Neural cell (in vitro differentiated cells): ENCODE measurements around the gene HS6ST3.

Experiments
- EP300 ChIP-seq: fragments of 450-650 bp; conservative IDR thresholded peaks from 2 replicates; pipeline ENCODE4 v1.6.1; 2014; ENCODE audit warnings: antibody characterized with exemption, mild to moderate bottlenecking, moderate library complexity; ENCODE audit not compliant: poor library complexity, severe bottlenecking
- EZH2 ChIP-seq: fragments of 200-600, 300-800 bp; shearing (Covaris generic), sonication (generic); IDR thresholded peaks from 2 replicates; pipeline ENCODE4 v1.6.1; 2014; ENCODE audit warnings: antibody characterized with exemption, low read length, borderline replicate concordance, mild to moderate bottlenecking; ENCODE audit not compliant: insufficient read depth, poor library complexity, severe bottlenecking
- POLR2AphosphoS5 ChIP-seq: IDR thresholded peaks from 2 replicates; pipeline ENCODE4 v1.6.1; 2012
- RAD21 ChIP-seq: fragments of 450-650 bp; conservative IDR thresholded peaks from 2 replicates; pipeline ENCODE4 v1.6.1; 2014; ENCODE audit warnings: antibody characterized with exemption, mild to moderate bottlenecking, moderate library complexity
- SMC3 ChIP-seq: fragments of 450-650 bp; conservative IDR thresholded peaks from 2 replicates; pipeline ENCODE4 v1.6.1; 2014; ENCODE audit warnings: antibody characterized with exemption, mild to moderate bottlenecking, moderate library complexity; ENCODE audit not compliant: poor library complexity
- TAF1 ChIP-seq: IDR thresholded peaks from 2 replicates; pipeline ENCODE4 v1.6.1; 2012; ENCODE audit warnings: low read depth
- TF ChIP-seq, protein P1 (sequence below): fragments of 450-650 bp; IDR thresholded peaks from 2 replicates; pipeline ENCODE4 v1.5.1; 2014; ENCODE audit warnings: antibody characterized with exemption, mild to moderate bottlenecking, moderate library complexity; ENCODE audit not compliant: poor library complexity, severe bottlenecking
- TF ChIP-seq, protein P2 (sequence below): IDR thresholded peaks from 2 replicates; pipeline ENCODE4 v1.6.1; 2012; ENCODE audit warnings: borderline replicate concordance

- no peak for TF ChIP-seq POLR2AphosphoS5
- no peak for TF ChIP-seq EZH2
- TF ChIP-seq, protein P1, sequence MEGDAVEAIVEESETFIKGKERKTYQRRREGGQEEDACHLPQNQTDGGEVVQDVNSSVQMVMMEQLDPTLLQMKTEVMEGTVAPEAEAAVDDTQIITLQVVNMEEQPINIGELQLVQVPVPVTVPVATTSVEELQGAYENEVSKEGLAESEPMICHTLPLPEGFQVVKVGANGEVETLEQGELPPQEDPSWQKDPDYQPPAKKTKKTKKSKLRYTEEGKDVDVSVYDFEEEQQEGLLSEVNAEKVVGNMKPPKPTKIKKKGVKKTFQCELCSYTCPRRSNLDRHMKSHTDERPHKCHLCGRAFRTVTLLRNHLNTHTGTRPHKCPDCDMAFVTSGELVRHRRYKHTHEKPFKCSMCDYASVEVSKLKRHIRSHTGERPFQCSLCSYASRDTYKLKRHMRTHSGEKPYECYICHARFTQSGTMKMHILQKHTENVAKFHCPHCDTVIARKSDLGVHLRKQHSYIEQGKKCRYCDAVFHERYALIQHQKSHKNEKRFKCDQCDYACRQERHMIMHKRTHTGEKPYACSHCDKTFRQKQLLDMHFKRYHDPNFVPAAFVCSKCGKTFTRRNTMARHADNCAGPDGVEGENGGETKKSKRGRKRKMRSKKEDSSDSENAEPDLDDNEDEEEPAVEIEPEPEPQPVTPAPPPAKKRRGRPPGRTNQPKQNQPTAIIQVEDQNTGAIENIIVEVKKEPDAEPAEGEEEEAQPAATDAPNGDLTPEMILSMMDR, result no peak
- TF ChIP-seq, protein P2, sequence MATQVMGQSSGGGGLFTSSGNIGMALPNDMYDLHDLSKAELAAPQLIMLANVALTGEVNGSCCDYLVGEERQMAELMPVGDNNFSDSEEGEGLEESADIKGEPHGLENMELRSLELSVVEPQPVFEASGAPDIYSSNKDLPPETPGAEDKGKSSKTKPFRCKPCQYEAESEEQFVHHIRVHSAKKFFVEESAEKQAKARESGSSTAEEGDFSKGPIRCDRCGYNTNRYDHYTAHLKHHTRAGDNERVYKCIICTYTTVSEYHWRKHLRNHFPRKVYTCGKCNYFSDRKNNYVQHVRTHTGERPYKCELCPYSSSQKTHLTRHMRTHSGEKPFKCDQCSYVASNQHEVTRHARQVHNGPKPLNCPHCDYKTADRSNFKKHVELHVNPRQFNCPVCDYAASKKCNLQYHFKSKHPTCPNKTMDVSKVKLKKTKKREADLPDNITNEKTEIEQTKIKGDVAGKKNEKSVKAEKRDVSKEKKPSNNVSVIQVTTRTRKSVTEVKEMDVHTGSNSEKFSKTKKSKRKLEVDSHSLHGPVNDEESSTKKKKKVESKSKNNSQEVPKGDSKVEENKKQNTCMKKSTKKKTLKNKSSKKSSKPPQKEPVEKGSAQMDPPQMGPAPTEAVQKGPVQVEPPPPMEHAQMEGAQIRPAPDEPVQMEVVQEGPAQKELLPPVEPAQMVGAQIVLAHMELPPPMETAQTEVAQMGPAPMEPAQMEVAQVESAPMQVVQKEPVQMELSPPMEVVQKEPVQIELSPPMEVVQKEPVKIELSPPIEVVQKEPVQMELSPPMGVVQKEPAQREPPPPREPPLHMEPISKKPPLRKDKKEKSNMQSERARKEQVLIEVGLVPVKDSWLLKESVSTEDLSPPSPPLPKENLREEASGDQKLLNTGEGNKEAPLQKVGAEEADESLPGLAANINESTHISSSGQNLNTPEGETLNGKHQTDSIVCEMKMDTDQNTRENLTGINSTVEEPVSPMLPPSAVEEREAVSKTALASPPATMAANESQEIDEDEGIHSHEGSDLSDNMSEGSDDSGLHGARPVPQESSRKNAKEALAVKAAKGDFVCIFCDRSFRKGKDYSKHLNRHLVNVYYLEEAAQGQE, result no peak
- TF ChIP-seq EP300, result no peak
- TF ChIP-seq SMC3, result no peak
- TF ChIP-seq TAF1, result no peak
- no peak for TF ChIP-seq RAD21
These were observed 421.7 kb downstream of the HS6ST3 start for GRCh38 chr13:96511587-96511986.
